GM19025 (cell line): ENCODE results near the gene MTX3.

Experiments used
- ATAC-seq: cut with Tn5 transposase; IDR thresholded peaks from one replicate; pipeline ENCODE4 v1.9.1; 2021; ENCODE audit warnings: mild to moderate bottlenecking, low read depth, moderate library complexity; ENCODE audit not compliant: unreplicated experiment

Gene MTX3

DNA sequence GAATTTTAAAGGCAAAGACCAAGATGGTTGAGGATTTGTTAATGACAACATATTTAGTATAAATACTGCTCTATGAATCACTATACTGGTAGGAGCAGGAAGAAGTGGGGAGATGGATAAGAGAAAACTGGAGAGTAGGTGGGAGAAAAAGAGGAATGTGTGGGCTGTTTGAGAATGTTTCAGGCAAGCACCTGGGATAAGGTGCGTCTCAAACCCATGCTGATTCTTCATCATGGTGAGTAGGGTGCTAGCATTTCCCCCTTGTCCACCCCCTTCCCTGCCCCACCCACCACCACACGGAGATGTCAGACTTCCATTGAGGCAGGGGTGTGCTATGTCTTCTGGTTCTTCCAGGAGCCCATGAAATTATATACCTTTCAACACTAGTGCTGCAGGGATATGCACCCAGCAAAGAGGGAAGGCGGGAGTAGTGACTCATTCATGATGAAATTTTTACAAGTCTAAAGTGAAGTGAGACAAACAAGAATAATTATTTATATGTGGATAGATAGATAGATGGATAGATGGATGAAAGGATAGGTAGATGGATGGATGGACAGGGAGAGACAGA is 54.3 kb downstream of the MTX3 start:
- ATAC-seq: no peak

DNA sequence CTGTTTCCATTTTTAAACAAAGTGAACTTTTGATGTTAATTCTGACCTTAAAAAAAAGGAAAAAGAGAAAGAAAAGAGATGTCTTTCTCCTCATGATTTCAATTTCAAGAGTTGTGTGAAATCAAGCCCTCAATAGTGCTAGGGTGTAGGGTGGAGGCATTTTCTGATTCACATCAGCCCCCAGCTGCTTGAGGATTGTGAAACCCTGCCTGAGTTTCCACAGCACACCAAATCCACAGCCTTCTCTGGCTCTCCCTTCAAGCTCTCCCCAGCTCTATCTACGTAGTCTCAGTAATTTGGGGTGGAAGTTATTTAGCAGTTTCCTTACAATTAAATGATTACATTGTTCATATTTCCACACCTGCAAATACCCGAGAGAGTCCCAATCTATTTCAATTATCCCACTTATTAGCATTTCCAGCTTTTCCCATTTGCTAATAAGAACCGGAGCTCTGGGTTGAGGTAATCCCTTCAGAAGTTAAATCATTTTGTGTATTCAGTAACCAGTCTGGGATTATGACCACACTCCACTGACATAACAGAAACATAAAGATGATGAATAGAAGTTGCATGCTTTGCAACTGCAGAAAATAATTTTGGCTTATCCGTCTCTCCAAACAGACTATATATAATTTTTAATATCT is 54.9 kb downstream of the MTX3 start:
- no peak for ATAC-seq

DNA sequence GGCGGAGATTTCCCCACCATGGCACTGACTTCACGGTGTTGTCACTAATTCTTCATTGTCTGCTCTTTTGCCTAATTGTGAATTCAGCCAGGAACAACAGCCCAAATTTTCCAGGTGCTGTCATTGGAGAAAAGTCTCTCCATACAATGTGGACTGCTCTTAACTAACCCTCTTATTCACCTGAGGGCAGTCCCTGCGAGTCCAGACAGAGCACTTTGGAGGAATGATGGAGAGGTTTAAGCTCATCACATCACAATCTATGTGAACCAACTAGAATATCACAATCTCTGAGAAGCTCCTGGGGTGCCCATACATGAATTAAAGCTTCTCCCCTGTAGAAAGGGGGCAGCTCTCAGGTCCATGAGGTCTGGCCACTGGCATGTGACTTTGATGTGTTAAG is 56.4 kb downstream of the MTX3 start:
- ATAC-seq: no peak

DNA sequence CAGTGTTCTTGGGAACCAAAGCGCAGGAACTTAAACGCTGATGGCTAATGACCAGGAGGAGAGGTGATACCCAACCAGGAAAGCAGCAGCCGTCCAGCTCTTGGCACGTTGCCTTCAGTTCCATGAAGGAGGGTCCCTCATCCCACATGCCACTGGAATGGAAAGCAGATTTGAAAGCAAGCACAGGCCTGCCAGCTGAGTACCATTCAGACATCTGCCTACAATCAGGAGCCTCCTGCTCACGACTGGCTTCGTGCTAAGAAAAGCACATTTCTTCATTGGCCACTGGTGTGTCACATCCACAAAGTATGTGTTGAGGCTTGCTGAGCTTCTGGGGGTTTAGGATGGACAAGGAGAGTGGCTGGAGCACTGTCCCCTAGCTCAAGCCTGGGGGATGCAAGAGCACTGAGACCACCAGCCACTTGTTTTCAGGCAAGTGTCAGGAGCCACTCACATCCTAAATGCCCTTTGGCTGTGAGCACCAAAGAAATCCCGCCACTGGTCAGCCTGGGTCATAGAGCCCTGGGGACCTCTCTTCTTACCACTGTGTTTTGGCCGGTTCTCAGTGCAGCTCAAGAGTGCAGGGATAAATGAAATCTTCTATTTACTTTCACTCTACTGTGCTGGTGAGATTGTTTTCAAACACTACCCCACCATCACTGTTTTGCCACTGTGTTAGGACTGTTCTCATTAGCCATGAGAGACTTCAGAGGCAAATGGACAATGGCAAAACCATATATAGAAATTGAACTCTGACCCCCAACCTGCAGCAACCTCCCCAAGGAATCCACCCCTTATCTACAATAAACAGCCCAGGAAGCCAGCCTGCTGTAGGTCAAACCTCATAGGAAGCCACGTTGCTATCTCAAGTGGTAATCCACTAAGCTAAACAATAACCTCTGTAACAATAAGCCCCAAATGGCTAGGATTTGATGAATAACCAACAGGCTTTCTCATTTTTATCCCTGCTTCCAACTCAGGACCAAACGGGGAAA is 58.3 kb downstream of the MTX3 start:
- no peak for ATAC-seq

DNA sequence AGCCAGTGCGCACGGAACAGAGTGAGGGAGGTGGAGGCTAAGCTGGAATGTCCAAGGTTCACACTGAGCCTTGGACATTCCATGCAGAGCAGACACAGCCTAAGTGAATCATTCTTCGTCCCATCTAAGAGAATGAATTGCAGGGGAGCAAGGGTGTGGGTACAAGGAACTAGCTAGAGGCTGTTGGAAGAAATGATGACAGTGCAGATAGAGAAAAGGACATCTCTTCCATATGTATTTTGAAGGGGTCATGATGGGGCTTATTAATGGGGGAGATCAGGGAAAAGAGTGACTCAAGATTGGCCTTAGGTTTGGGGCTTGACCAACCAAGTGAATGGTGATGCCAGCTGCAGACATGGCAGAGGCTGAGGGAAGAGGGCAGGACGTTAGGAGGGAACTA is 59.2 kb downstream of the MTX3 start:
- ATAC-seq: no peak

DNA sequence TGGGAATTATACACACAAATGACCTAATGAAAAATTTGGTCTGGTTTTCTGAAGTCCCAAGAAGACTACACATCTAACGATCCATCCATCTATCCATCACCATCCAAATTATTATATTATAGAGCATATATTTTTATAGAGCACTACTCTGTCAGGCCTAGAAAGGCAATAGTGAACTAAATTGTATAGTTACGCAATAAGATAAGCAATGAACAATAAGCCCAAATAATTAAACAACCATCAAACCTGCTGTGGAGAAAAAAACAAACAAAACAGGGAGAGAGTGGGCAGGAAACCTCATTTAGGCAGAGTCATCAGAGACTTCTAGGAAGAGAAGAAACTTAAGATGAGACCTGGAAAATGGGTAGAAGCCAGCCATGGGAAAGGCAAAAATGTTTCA is 59.7 kb downstream of the MTX3 start:
- ATAC-seq: no peak

DNA sequence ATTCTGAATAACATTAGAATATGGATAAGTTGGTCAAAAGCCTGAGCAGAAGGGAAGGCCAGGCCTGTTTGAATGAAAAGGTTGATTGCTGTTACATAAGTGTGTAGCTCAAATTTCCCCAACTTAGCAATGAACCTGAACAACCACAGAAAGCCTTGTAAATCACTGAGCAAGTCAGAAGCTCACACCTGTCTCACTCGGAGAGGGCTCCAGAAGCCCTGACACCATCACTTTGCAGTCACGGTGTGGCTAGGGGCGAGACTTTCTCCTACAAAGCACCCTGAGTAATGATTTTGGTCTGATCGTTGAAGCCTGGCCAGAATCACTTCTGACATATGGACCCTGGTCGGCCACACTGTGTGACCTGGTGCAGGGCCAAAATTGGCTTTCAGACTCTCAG is 62.0 kb downstream of the MTX3 start:
- no peak for ATAC-seq
